ENCODE data around the gene KCNE4.

The KCNE4 gene, protein sequence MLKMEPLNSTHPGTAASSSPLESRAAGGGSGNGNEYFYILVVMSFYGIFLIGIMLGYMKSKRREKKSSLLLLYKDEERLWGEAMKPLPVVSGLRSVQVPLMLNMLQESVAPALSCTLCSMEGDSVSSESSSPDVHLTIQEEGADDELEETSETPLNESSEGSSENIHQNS

DNA sequence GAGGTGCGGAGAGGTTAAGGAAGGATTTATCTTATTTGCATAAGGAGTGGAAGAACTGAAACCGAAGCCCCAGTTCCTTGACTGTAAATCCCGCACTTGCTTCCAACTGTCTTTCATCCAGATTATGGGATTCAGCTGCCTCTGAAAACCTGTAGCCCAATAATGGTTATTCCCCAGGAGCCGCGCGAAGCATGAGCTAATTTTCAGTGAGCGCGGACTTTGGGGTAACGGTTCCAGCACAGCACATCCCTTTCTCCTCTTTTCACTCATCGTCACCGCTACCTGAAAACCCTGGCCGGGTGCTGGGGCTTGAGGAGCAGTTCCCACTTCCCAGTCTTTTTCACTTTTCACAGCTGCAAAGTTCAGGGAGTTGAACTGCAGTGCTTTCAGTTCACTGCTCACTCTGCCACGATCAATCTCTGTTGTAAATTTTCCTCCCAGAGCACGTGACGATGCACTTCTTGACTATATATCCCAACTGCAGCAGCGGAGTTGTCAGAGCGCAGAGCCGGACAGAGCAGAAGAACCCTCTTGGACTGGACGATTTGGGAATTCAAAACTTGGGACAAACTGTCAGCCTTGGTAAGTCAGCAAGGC lies at the start of gene KCNE4:
TSS of gene KCNE4 (plus strand) at position 498 of the 597 bp plus-strand sequence. CDS start 641 bp downstream, outside the sequence.
- DNase-seq = peak; percentile 62

GRCh38 chr2:223003191-223003590 lies 48.8 kb upstream of the KCNE4 start:
- DNase-seq = no peak

GRCh38 chr2:223005496-223005895 lies 46.5 kb upstream of the KCNE4 start:
- no peak for DNase-seq

DNA sequence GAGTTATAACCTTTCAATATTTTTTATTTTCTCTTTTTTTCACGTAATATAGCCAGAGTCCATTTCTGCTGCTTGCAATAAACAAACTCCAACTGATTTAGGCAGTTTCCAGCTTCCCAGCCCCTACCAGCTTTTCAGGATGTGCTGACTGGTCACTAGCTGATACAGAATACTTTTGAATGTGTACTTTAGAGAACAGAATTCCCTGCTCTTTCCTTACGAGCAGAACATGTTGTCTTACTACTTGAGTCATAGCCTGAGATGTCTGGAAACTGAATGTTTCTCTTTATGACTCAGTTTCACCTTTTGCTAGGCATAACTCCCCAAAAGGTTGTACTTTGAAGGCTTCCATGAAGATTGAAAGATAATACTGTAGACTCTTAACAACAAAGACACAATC lies 44.5 kb upstream of the KCNE4 start:
- DNase-seq = no peak

DNA sequence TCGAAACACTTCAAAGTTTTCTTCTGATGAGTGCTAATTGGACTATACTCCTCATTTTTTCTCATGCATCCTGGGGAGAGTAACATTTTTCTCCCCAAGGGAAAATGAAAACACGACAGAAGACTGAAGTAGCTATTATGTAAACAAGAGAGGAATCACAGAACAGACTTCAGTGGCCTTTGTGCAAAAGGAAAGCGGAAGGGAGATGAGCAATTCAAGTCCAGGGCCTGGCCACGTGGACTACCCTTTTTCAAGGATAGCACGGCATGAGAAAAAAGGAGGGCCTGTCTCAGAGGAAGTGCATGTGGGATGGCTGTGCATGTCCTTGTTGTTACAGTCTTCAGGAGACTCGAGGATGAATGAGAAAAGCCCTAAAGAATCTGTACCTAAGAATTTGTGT lies 43.8 kb upstream of the KCNE4 start:
- DNase-seq = no peak

- DNase-seq = no peak
Observed at GRCh38 chr2:223008956-223009355, 43.0 kb upstream of the KCNE4 start.

- no peak for DNase-seq
Observed at GRCh38 chr2:223010641-223011040, 41.3 kb upstream of the KCNE4 start.

GRCh38 chr2:223012291-223012690 lies 39.7 kb upstream of the KCNE4 start:
- DNase-seq = no peak

- no peak for DNase-seq
Observed at GRCh38 chr2:223019390-223019930, 32.5 kb upstream of the KCNE4 start.

GRCh38 chr2:223019987-223020717 lies 31.8 kb upstream of the KCNE4 start:
- no peak for DNase-seq

DNA sequence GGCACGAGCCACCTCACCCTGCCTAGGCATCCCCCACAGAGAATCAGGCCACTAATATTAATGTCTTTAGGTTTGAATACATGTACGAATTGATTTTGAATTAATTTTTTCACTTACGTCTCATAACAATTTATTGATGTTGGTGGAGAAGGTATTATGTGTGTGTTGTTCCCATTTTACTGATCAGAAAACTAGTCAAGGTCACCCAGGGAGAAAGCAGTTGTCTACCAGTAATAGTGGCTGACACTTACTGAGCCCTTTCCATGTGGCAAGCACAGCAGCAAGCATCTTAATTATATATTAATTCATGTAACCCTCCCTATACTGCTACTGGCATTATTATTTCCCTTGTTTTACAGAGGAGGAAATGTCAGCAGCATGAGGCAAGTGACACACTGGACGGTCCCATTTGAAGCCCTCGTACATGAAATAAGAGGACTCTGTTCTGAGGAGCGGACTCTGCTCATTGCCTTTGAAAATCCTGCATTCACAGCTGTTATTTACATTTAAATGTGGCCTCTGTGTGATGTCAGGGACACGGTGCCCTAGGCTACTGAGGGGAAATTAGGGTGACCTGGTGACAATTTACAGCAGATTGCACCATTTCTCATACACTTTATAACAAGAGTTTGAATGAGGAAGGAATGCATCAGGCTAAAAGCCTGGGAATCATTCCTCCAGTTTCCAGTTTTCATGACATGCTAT lies 30.9 kb upstream of the KCNE4 start:
- DNase-seq = no peak

DNA sequence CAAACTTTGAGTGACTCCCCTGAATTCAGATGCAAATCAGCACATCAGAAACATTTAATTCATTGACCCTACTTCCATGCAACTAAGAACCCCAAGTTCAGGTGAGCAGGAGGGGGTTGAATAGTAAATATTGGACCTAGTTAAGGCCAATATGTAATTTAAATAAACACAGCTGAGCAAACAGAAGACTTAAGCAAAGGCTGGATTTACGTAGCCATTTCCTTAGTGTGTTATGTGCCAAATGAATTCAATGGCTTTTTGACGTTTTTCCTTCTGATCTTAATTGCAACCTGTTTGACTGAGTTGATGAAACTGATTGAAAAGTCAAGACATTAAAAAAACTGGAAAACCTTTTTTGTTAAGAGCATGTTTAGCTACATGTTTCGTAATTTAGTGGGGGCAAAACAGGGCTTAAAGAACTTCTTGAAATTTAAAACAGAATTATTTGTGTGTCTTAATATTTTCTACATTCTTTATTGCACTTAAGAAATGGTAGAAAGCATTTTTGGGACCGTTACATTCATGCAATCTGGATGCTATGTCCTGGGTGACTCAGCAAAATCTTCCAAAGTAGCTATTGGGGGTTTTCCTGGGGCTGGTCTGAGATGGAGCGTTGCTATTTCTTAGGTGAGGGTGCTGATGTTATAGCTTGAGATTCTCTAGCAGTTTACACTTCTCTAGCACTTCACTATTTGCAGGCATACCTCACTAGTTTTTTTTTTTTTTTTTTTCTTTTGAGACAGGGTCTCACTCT lies 25.5 kb upstream of the KCNE4 start:
- no peak for DNase-seq

GRCh38 chr2:223027442-223027841 lies 24.5 kb upstream of the KCNE4 start:
- no peak for DNase-seq

GRCh38 chr2:223029287-223029686 lies 22.7 kb upstream of the KCNE4 start:
- no peak for DNase-seq

DNA sequence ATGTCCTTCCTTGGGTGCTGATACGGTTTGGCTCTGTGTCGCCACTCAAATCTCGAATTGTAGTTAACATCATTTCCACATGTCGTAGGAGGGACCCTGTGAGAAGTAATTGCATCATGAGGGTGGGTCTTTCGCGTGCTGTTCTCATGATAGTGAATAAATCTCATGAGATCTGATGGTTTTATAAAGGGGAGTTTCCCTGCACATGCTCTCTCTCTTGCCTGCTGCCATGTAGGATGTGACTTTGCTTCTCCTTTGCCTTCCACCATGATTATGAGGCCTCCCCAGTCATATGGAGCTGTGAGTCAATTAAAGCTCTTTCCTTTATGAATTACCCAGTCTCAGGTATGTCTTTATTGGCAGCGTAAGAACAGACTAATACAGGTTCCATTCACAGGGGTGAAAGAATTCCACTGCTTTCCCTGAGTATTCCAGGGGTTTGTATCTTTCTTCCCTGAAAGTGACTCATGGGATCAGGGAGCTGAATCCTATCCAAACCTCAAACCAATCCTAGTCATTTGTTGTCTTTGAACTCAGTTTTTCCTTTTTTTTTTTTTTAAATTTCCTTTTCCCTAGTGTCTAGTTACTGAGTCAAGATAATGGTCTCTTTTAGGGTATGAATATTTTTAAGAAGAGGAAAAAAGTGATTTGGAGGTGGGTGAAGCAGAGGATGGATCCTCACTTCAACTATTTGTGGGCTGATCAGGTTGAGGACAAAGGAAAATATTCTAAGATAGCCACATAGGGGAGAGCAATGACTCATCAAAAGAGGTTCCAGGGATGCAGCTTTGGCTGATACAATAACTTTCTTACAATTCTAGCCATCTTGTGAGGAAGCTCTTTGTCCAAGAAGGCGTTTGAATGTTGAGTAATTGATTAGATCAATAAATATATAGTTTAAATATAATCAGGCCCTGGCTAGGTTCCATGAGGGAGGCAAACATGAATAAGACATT lies 19.5 kb upstream of the KCNE4 start:
- DNase-seq = no peak

DNA sequence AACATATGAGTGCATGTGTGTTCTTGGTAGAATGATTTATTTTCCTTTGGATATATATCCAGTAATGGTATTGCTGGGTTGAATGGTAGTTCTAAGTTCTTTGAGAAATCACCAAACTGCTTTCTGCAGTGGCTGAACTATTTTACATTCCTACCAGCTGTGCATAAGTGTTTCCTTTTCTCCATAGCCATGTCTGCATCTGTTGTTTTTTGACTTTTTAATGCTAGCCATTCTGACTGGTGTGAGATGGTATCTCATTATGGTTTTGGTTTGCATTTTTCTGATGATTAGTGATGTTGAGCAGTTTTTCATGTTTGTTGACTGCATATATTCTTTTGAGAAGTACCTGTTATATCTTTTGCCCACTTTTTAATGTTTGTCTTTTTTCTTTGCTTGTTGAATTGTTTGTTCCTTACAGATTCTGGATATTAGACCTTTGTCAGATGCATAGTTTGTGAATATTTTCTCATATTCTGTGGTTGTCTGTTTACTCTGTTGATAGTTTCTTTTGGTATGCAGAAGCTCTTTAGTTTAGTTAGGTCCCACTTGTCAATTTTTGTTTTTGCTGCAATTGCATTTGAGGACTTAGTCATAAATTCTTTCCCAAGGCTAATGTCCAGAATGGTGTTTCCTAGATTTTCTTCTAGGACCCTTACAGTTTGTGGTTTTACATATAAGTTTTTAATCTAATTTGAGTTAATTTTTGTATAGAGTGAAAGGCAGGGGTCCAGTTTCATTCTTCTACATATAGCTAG lies 17.6 kb upstream of the KCNE4 start:
- no peak for DNase-seq

DNA sequence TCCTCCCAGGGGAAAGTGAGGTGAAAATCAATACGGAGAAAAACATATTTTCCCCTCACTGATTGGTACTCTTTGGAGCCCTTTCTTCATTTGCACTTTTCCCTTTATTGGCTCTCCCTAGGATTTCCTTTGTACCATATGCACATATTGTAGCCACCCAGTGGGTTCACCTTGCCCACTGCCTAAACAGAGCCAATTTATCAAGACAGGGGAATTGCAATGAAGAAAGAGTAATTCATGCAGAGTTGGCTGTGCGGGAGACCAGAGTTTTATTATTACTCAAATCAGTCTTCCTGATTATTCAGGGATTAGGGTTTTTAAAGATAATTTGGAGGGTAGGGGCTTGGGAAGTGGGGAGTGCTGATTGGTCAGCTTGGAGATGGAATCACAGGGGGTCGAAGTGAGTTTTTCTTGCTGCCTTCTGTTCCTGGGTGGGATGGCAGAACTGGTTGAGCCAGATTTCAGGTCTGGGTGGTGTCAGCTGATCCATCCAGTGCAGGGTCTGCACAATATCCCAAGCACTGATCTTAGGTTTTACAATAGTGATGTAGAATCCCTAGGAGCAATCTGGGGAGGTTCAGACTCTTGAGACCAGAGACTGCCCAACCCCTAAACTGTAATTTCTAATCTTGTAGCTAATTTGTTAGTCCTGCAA lies 15.1 kb upstream of the KCNE4 start:
- no peak for DNase-seq

DNA sequence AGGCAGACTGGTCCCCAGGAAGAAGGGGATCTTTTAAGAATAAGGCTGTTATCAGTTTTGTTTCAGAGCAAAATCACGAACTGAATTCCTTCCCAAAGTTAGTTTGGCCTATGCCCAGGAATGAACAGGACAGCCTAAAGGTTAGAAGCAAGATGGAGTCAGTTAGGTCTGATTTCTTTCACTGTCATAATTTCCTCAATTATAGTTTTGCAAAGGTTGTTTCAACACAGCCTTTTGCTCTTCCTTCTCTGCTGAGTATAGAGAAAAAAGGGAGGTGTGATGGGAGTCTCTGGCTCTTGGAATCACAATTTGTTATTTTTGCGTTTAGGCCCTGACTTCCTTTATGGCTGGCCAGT lies 14.6 kb upstream of the KCNE4 start:
- DNase-seq = no peak

GRCh38 chr2:223039618-223040017 lies 12.4 kb upstream of the KCNE4 start:
- no peak for DNase-seq

DNA sequence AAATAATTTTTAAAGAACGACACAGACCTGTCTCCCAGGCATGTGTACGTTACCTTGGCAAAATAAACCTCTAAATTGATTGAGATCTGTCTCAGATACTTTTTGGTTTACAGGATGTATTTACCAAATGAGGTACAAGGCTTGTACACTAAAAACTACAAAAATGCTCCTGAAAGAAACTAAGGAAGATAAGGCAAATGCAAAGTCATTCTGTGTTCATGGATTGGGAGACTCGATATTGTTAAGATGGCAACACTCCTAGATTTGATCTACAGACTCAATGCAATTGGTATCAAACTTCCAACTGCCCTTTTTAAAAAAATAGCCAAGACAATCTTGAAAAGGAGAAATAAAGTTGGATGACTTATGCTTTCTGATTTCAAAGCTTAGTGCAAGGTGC lies 11.5 kb upstream of the KCNE4 start:
- DNase-seq = no peak

All from retina (tissue), 1 donor.